H9 (cell line): Measurements from ENCODE around the gene PLD1. TPM values are rescaled to one million over a fixed set of nuclear protein-coding genes. Genes with fewer than 3 reads are reported as not detected.

Experiments
- DNase-seq: peaks from one replicate; pipeline ENCODE4 v3.0.0-alpha.2; 2017
- H2AFZ ChIP-seq: one replicate; pipeline ENCODE4 v1.6.1; 2013; ENCODE audit warnings: mild to moderate bottlenecking, low read length, control low read depth, moderate library complexity
- H2AK5ac ChIP-seq: 2 replicates; pipeline ENCODE4 v1.6.1; 2013; ENCODE audit warnings: low read length, control low read depth, mixed read lengths; ENCODE audit not compliant: insufficient read length
- H2BK120ac ChIP-seq: one replicate; pipeline ENCODE4 v1.6.1; 2013; ENCODE audit warnings: low read depth, mild to moderate bottlenecking, low read length, control low read depth, inconsistent platforms; ENCODE audit not compliant: poor library complexity, severe bottlenecking
- H2BK12ac ChIP-seq: 2 replicates; pipeline ENCODE4 v1.6.1; 2013; ENCODE audit warnings: low read length, control low read depth, mixed read lengths, low read depth; ENCODE audit not compliant: insufficient read length
- H2BK15ac ChIP-seq: 2 replicates; pipeline ENCODE4 v1.6.1; 2013; ENCODE audit warnings: low read depth, low read length, control low read depth
- H2BK20ac ChIP-seq: one replicate; pipeline ENCODE4 v1.6.1; 2013; ENCODE audit warnings: low read depth, mild to moderate bottlenecking, low read length, control low read depth, inconsistent platforms; ENCODE audit not compliant: poor library complexity, severe bottlenecking
- H2BK5ac ChIP-seq: 2 replicates; pipeline ENCODE4 v1.6.1; 2013; ENCODE audit warnings: low read length, control low read depth, mixed read lengths; ENCODE audit not compliant: insufficient read length
- H3K14ac ChIP-seq: 2 replicates; pipeline ENCODE4 v1.6.1; 2013; ENCODE audit warnings: low read length, control low read depth; ENCODE audit not compliant: insufficient read depth
- H3K18ac ChIP-seq: 2 replicates; pipeline ENCODE4 v1.6.1; 2013; ENCODE audit warnings: low read depth, mild to moderate bottlenecking, mixed read lengths, low read length, control low read depth; ENCODE audit not compliant: insufficient read length
- H3K23ac ChIP-seq: 2 replicates; pipeline ENCODE4 v1.6.1; 2013; ENCODE audit warnings: low read length, control low read depth, mixed read lengths, low read depth; ENCODE audit not compliant: insufficient read length
- H3K23me2 ChIP-seq: 2 replicates; pipeline ENCODE4 v1.6.1; 2013; ENCODE audit warnings: low read depth, mild to moderate bottlenecking, mixed read lengths, low read length, control low read depth; ENCODE audit not compliant: insufficient read length, poor library complexity, severe bottlenecking
- H3K27ac ChIP-seq: 2 replicates; pipeline ENCODE4 v1.5.1; 2013; ENCODE audit warnings: low read length, control low read depth, mixed read lengths, low read depth; ENCODE audit not compliant: insufficient read length
- H3K27me3 ChIP-seq: 2 replicates; pipeline ENCODE4 v1.6.1; 2013; ENCODE audit warnings: low read length, control low read depth, inconsistent platforms; ENCODE audit not compliant: insufficient read depth
- H3K4ac ChIP-seq: 2 replicates; pipeline ENCODE4 v1.6.1; 2013; ENCODE audit warnings: low read depth, mild to moderate bottlenecking, control low read depth, inconsistent platforms, low read length, moderate library complexity
- H3K4me1 ChIP-seq: 2 replicates; pipeline ENCODE4 v1.6.1; 2013; ENCODE audit warnings: low read length, control low read depth, inconsistent platforms; ENCODE audit not compliant: insufficient read depth
- H3K4me2 ChIP-seq: 2 replicates; pipeline ENCODE4 v1.6.1; 2013; ENCODE audit warnings: low read length, control low read depth, mixed read lengths; ENCODE audit not compliant: insufficient read length, insufficient read depth
- H3K56ac ChIP-seq: 2 replicates; pipeline ENCODE4 v1.6.1; 2013; ENCODE audit warnings: low read depth, mild to moderate bottlenecking, mixed read lengths, low read length, control low read depth; ENCODE audit not compliant: insufficient read length
- H3K79me1 ChIP-seq: 2 replicates; pipeline ENCODE4 v1.6.1; 2013; ENCODE audit warnings: low read depth, mild to moderate bottlenecking, moderate library complexity, low read length, control low read depth, inconsistent platforms; ENCODE audit not compliant: insufficient read depth, poor library complexity, severe bottlenecking
- H3K79me2 ChIP-seq: 2 replicates; pipeline ENCODE4 v1.6.1; 2013; ENCODE audit warnings: low read length, control low read depth, inconsistent platforms; ENCODE audit not compliant: insufficient read depth
- H3K9ac ChIP-seq: 2 replicates; pipeline ENCODE4 v1.6.1; 2013; ENCODE audit warnings: low read length, control low read depth, mixed read lengths; ENCODE audit not compliant: insufficient read length; ENCODE audit errors: extremely low read depth
- H3K9me3 ChIP-seq: one replicate; pipeline ENCODE4 v1.6.1; 2013; ENCODE audit warnings: low read depth, low read length, inconsistent platforms; ENCODE audit not compliant: control insufficient read depth
- H3T11ph ChIP-seq: one replicate; pipeline ENCODE4 v1.6.1; 2013; ENCODE audit warnings: mild to moderate bottlenecking, low read length, control low read depth, inconsistent platforms
- H4K20me1 ChIP-seq: one replicate; pipeline ENCODE4 v1.6.1; 2013; ENCODE audit not compliant: control insufficient read depth, insufficient read length, insufficient read depth
- H4K5ac ChIP-seq: 2 replicates; pipeline ENCODE4 v1.6.1; 2013; ENCODE audit warnings: low read depth, mild to moderate bottlenecking, mixed read lengths, low read length, control low read depth; ENCODE audit not compliant: insufficient read length
- H4K8ac ChIP-seq: replicated peaks from 2 replicates; pipeline ENCODE4 v1.6.1; 2013; ENCODE audit warnings: low read length, control low read depth, mixed read lengths, low read depth; ENCODE audit not compliant: insufficient read length
- H4K91ac ChIP-seq: 2 replicates; pipeline ENCODE4 v1.6.1; 2013; ENCODE audit warnings: low read depth, mild to moderate bottlenecking, moderate library complexity, mixed read lengths, low read length, control low read depth; ENCODE audit not compliant: insufficient read length
- H3K27ac Mint-ChIP-seq, 3 experiments: 2 replicates in 2 of 3; 3 replicates in 1 of 3; pipeline ENCODE4 v1.8.0; 2020 to 2021; ENCODE audit warnings: mixed read lengths in 3 of 3, mild to moderate bottlenecking in 1 of 3, moderate library complexity in 1 of 3
- H3K27me3 Mint-ChIP-seq: 2 replicates; pipeline ENCODE4 v1.8.0; 2021; ENCODE audit warnings: low read depth, mild to moderate bottlenecking, moderate library complexity, mixed read lengths
- H3K36me3 Mint-ChIP-seq, 3 experiments: 2 replicates in 2 of 3; 3 replicates in 1 of 3; pipeline ENCODE4 v1.8.0; 2020 to 2021; ENCODE audit warnings: low read depth in 3 of 3, mixed read lengths in 3 of 3; ENCODE audit not compliant: insufficient read depth in 1 of 3
- H3K4me1 Mint-ChIP-seq, 2 experiments: 2 replicates each; pipeline ENCODE4 v1.8.0; 2020; ENCODE audit warnings: mixed read lengths in 2 of 2
- H3K4me3 Mint-ChIP-seq, 2 experiments: 2 replicates in 1 of 2; 3 replicates in 1 of 2; pipeline ENCODE4 v1.8.0; 2020 to 2021; ENCODE audit warnings: mild to moderate bottlenecking in 2 of 2, mixed read lengths in 2 of 2, moderate library complexity in 1 of 2
- H3K9me3 Mint-ChIP-seq, 2 experiments: 2 replicates in 1 of 2; 3 replicates in 1 of 2; pipeline ENCODE4 v1.8.0; 2020; ENCODE audit warnings: mild to moderate bottlenecking in 2 of 2, mixed read lengths in 2 of 2, moderate library complexity in 1 of 2
- CTCF ChIP-seq: fragments of 200-600 bp; sonication (generic); conservative IDR thresholded peaks from 3 replicates; pipeline ENCODE4 v1.8.0; 2021; ENCODE audit warnings: antibody characterized with exemption, mild to moderate bottlenecking
- WGBS: extraction: QIAGEN DNeasy Blood & Tissue Kit; methylation state at CpG from one replicate; pipeline ENCODE4 v1.1.7; 2013; ENCODE audit warnings: missing lambda C conversion rate, low lambda C conversion rate, mixed read lengths; ENCODE audit not compliant: insufficient read length; ENCODE audit errors: extremely low coverage; 5-methylcytosine and 5-hydroxymethylcytosine counted together
- total RNA-seq: library from RNA; stranded (reverse); gene quantifications from 2 replicates; pipeline ENCODE4 v1.2.1, GENCODE V29; 2021

The PLD1 gene
- total RNA-seq, 1 experiment from 2014 or later = 1.8 TPM

GRCh38 chr3:171663805-171664204 lies 146.5 kb downstream of the PLD1 start:
- DNase-seq = no peak
- no peak overlapping the region for H4K91ac ChIP-seq

More at GRCh38 chr3:171663805-171664204, 146.5 kb downstream of the PLD1 start:
- H2AFZ ChIP-seq = no peak overlapping the region
- no peak overlapping the region for H3K18ac ChIP-seq
- TF ChIP-seq CTCF = no peak
- H3K9me3 ChIP-seq = no peaks in the 10 kb centered on the region
- H2BK12ac ChIP-seq = no peak overlapping the region
- H2BK20ac ChIP-seq = no peak overlapping the region
- H3K27ac Mint-ChIP-seq = no peak overlapping the region
- H4K8ac ChIP-seq = no peak overlapping the region
- H3K9ac ChIP-seq = no peak overlapping the region
- H2BK5ac ChIP-seq = no peak overlapping the region
- no peaks in the 10 kb centered on the region for H3K23me2 ChIP-seq
- H3K14ac ChIP-seq = no peak overlapping the region
- H3K27ac ChIP-seq = no peak overlapping the region
- no peaks in the 10 kb centered on the region for H3K36me3 Mint-ChIP-seq
- no peaks in the 10 kb centered on the region for H3K27me3 Mint-ChIP-seq
- H4K20me1 ChIP-seq = no peaks in the 10 kb centered on the region
- WGBS = no CpG with 5 or more reads among the region's 4 CpGs
- H3K4me1 ChIP-seq = no peaks in the 10 kb centered on the region
- H2BK15ac ChIP-seq = no peak overlapping the region
- H2AK5ac ChIP-seq = no peak overlapping the region
- no peak overlapping the region for H3K56ac ChIP-seq
- H3K4me1 Mint-ChIP-seq = no peaks in the 10 kb centered on the region
- H3K4me3 Mint-ChIP-seq = no peak overlapping the region
- H3K79me1 ChIP-seq = no peaks in the 10 kb centered on the region
- H3K9me3 Mint-ChIP-seq = no peaks in the 10 kb centered on the region
- no peak overlapping the region for H4K5ac ChIP-seq
- no peaks in the 10 kb centered on the region for H3K79me2 ChIP-seq
- no peak overlapping the region for H3K4me2 ChIP-seq
- H2BK120ac ChIP-seq = no peak overlapping the region
- H3T11ph ChIP-seq = no peak overlapping the region
- no peak overlapping the region for H3K23ac ChIP-seq
- no peak overlapping the region for H3K4ac ChIP-seq
- no peaks in the 10 kb centered on the region for H3K27me3 ChIP-seq
